ENCODE measurements around the gene ID1.
"Not testable (repeated sequence)": the region's sequence is repeated elsewhere in the genome, so short reads cannot be mapped to it uniquely, and the experiment has no call there.

ID1 gene

GRCh38 chr20:31594002-31594557 is 11.0 kb upstream of the ID1 start:
- Histone ChIP-seq H3K36me3 (ENCODE audit: insufficient read depth, low read length) (no peaks in the 10 kb centered on the region), H3K9me3 (ENCODE audit: insufficient read depth, low read depth, low read length) (no peaks in the 10 kb centered on the region), H3K27me3 (ENCODE audit: insufficient read depth, low read length) (no peaks in the 10 kb centered on the region), H3K27ac (ENCODE audit: low read depth, low read length) (no peak overlapping the region; the same call in 1 of the 2 replicates), H3K4me1 (ENCODE audit: insufficient read depth, low read length) (peaks cover 21% of the 10 kb centered on the region), H3K9ac (ENCODE audit: low read depth, low read length) (no peak overlapping the region), H3K4me3 (ENCODE audit: low read length) (no peak overlapping the region)
- WGBS, result 95% methylated on average over 13 of the region's 13 CpGs

DNA sequence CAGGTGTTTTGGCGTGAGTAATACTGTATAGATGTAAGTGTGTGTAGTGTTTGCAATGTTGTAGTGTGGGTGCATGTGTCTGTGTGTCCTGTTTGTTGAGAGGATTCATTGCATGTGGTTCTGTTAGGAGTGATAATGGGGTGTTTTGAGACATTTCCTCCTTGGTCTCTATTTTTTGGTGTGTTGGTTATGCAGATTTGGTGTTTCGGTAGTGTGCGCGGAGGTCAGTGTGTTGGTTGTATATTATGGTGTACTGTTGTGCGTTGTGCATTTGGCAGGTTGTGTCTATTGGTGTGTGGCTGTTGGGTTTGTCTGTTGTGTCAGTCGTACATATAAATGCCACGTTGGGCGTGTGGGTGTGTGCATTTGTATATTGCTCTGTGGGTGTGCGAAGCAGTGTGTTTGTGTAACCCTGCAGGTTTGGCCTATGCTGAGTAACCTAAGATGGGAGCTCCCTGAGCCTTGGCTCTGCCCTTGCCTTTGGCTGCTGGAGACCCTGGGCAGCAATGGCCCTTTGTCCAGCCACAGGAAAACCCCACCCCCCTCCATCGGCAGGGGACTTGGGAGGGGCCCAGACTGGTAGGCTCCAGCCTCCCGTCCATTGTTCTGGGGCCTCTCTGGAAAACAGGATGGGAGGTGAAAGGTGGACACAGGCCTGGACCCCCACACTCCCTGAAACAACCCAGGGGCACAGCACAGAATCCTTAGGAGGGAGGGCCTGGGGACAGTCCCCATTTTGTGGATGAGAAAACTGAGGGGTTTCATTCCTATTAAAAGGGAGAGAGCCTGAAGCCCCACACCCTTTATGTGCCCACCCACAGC is 10.3 kb upstream of the ID1 start:
- H3K4me1 ChIP-seq (ENCODE audit: insufficient read depth, low read length), result peaks cover 21% of the 10 kb centered on the region
- H3K36me3 ChIP-seq (ENCODE audit: insufficient read depth, low read length), result no peaks in the 10 kb centered on the region
- no peaks in the 10 kb centered on the region for H3K9me3 ChIP-seq (ENCODE audit: insufficient read depth, low read depth, low read length)
- WGBS, result 66% methylated on average over 10 of the region's 11 CpGs
- no peaks in the 10 kb centered on the region for H3K27me3 ChIP-seq (ENCODE audit: insufficient read depth, low read length)
- no peak overlapping the region for H3K4me3 ChIP-seq (ENCODE audit: low read length)
- peak overlapping the region; percentile 96 for H3K27ac ChIP-seq (ENCODE audit: low read depth, low read length)
- no peak overlapping the region for H3K9ac ChIP-seq (ENCODE audit: low read depth, low read length)

- Histone ChIP-seq H3K9ac (ENCODE audit: low read depth, low read length) (no peak overlapping the region), H3K4me1 (ENCODE audit: insufficient read depth, low read length) (peaks cover 21% of the 10 kb centered on the region), H3K27ac (ENCODE audit: low read depth, low read length) (peak overlapping the region; percentile 96), H3K9me3 (ENCODE audit: insufficient read depth, low read depth, low read length) (no peaks in the 10 kb centered on the region), H3K27me3 (ENCODE audit: insufficient read depth, low read length) (no peaks in the 10 kb centered on the region), H3K4me3 (ENCODE audit: low read length) (no peak overlapping the region), H3K36me3 (ENCODE audit: insufficient read depth, low read length) (no peaks in the 10 kb centered on the region)
- 54% methylated on average over 3 of the region's 3 CpGs for WGBS
Observed at GRCh38 chr20:31595380-31595653, 9.8 kb upstream of the ID1 start.

DNA sequence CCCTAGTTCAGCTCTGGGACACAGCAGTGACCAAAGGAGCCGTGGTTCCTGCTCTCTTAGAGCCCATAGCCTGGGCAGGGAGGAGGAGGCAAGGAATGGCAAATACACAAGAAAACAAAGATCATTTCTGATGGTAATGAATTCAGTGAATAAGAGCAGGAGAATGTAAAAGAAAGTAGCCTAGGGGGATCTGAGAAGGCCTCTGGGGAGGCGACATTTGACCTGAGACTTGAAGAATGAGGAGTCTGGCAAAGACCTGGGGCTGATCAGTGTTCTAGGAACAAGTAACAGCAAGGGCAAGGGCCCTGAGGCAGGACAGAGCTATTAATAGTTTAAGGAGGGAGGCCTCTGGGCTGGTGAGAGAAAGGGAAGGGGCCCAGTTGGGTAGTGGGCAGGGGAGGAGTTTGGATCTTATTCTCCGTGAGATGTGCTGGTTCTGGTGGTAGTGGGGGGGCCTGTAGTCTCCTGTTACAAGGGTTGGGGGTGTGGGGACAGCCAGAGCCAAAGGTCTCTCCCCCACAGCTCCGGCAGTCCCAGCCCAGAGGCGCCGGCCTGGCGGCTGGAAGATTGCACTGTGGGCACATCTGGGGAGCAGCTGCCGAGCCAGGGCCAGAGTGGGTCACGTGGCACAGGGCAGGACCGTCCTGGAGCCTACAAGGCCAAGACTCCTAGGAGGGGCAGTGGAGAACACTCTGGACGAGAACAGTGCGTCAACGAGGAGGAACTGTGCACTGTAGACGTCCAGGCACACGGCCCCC is 9.3 kb upstream of the ID1 start:
- H3K9ac ChIP-seq (ENCODE audit: low read depth, low read length), result peak overlapping the region; percentile 36
- peak overlapping the region; percentile 96 for H3K27ac ChIP-seq (ENCODE audit: low read depth, low read length)
- WGBS, result 45% methylated on average over 15 of the region's 15 CpGs
- no peaks in the 10 kb centered on the region for H3K9me3 ChIP-seq (ENCODE audit: insufficient read depth, low read depth, low read length)
- no peaks in the 10 kb centered on the region for H3K36me3 ChIP-seq (ENCODE audit: insufficient read depth, low read length)
- H3K27me3 ChIP-seq (ENCODE audit: insufficient read depth, low read length), result no peaks in the 10 kb centered on the region
- peaks cover 21% of the 10 kb centered on the region for H3K4me1 ChIP-seq (ENCODE audit: insufficient read depth, low read length)
- H3K4me3 ChIP-seq (ENCODE audit: low read length), result no peak overlapping the region

- Histone ChIP-seq H3K27ac (ENCODE audit: low read depth, low read length) (peak overlapping the region; percentile 96; the same call in 1 of the 2 replicates), H3K4me1 (ENCODE audit: insufficient read depth, low read length) (peaks cover 16% of the 10 kb centered on the region), H3K9ac (ENCODE audit: low read depth, low read length) (peak overlapping the region; percentile 36)
- H3K4me3 ChIP-seq (ENCODE audit: low read length); H3K27me3 ChIP-seq (ENCODE audit: insufficient read depth, low read length); H3K36me3 ChIP-seq (ENCODE audit: insufficient read depth, low read length); H3K9me3 ChIP-seq (ENCODE audit: insufficient read depth, low read depth, low read length): not testable (repeated sequence)
- WGBS, result 90% methylated on average over 4 of the region's 4 CpGs
Observed at GRCh38 chr20:31596412-31596715, 8.7 kb upstream of the ID1 start.

DNA sequence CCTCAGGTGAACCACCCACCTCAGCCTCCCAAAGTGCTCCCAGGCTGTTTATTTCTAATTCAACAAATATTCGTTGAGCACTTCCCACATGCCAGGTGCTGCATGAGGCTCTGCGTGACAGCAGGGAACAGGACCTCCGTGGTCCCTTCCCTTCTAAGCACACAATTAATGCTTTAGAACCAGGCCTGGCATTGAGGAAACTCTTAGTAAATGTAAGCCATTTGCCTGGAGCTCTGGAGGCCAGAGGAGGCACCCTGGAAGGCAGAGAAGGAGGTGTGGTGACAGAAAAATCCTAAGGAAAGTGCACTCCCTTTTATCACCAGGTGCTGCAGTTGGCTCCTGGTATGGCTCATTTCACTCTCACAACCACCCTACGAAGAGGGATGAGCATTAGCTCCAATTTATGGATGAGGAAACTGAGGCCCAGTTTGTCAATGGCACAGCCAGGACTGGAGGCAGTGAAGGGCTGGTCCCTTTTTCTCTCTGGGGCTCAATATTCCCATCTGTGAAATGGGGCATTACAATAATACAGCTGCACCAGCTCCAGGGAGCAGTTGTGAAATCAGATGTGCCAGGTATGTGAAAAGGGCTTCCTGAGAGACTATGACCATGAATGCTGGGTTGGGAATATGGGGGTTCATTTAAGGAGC is 8.1 kb upstream of the ID1 start:
- WGBS, result 54% methylated on average over 4 of the region's 4 CpGs
- Histone ChIP-seq H3K27me3 (ENCODE audit: insufficient read depth, low read length) (no peaks in the 10 kb centered on the region), H3K9ac (ENCODE audit: low read depth, low read length) (no peak overlapping the region), H3K4me1 (ENCODE audit: insufficient read depth, low read length) (peaks cover 14% of the 10 kb centered on the region; the same call in 1 of the 2 replicates), H3K4me3 (ENCODE audit: low read length) (no peak overlapping the region), H3K36me3 (ENCODE audit: insufficient read depth, low read length) (no peaks in the 10 kb centered on the region), H3K27ac (ENCODE audit: low read depth, low read length) (peak overlapping the region; percentile 73; the same call in 1 of the 2 replicates), H3K9me3 (ENCODE audit: insufficient read depth, low read depth, low read length) (no peaks in the 10 kb centered on the region)

DNA sequence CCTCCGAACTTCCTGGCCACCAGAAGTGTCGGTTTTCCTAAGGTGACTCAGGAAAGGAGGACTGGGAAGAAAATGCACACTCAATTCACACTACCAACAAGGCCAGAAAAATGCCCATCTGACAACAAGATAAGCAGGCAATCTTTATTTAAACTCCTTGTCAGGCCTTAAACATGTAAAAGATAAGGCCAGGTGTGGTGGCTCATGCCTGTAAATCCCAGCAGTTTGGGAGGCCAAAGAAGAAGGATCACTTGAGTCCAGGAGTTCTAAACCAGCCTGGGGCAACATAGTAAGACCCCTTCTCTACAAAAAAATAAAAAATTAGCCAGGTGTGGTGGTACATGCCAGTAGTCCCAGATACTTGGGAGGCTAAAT is 7.6 kb upstream of the ID1 start:
- H3K4me3 ChIP-seq (ENCODE audit: low read length), result no peak overlapping the region
- H3K4me1 ChIP-seq (ENCODE audit: insufficient read depth, low read length), result peaks cover 16% of the 10 kb centered on the region
- H3K9ac ChIP-seq (ENCODE audit: low read depth, low read length), result no peak overlapping the region
- H3K36me3 ChIP-seq (ENCODE audit: insufficient read depth, low read length), result no peaks in the 10 kb centered on the region
- H3K9me3 ChIP-seq (ENCODE audit: insufficient read depth, low read depth, low read length), result no peaks in the 10 kb centered on the region
- no peaks in the 10 kb centered on the region for H3K27me3 ChIP-seq (ENCODE audit: insufficient read depth, low read length)
- H3K27ac ChIP-seq (ENCODE audit: low read depth, low read length), result no peak overlapping the region; the same call in 1 of the 2 replicates
- WGBS, result 84% methylated on average over 2 of the region's 2 CpGs

DNA sequence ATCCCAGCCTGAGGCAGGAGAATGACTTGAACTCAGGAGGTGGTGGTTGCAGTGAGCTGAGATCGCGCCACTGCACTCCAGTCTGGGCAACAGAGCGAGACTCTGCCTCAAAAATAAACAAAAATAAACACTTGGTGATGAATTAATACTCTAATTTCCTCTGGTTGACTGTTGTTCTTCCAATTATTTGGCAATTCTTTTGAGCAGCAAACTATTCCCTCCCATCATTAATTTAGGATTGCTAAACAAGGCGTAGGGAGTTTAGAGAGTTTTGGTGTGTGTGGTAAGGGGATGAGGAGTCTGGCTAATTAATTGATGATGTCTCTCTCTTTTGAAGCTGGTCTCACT is 2.7 kb upstream of the ID1 start:
- Histone ChIP-seq H3K27ac (ENCODE audit: low read depth, low read length) (no peak overlapping the region; the same call in 1 of the 2 replicates), H3K4me1 (ENCODE audit: insufficient read depth, low read length) (peaks cover 14% of the 10 kb centered on the region), H3K4me3 (ENCODE audit: low read length) (no peak overlapping the region), H3K36me3 (ENCODE audit: insufficient read depth, low read length) (peaks cover 5% of the 10 kb centered on the region; the same call in 1 of the 2 replicates), H3K9ac (ENCODE audit: low read depth, low read length) (no peak overlapping the region), H3K9me3 (ENCODE audit: insufficient read depth, low read depth, low read length) (no peaks in the 10 kb centered on the region), H3K27me3 (ENCODE audit: insufficient read depth, low read length) (no peaks in the 10 kb centered on the region)
- WGBS, result 86% methylated on average over 4 of the region's 4 CpGs

DNA sequence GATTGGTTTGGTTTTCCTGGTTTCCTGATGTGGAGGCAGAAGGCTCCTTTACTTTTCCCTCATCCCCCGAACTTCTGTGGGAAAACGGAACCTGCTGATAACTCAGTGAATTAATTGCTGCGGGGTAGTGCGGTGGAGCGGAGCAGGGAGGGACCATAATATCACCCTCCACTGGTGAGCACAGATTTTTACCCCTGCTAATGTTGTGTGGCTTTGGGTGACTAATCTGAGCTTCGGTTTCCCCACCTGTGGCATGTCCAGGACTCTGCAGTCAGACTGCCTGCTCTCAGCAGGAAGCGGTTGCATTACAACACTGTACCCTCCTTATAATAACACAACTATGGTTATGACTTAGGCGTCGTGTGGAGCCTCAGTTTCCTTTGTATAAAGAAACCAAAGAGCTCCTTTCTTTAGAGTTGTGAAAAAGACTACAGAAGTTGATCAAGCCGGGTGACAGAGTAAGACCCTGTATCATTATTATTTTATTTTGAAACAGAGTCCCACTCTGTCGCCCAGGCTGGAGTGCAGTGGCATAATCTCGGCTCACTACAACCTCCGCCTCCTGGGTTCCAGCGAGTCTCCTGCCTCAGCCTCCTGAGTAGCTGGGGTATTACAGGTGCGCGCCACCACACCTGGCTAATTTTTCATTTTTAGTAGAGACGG is 2.2 kb upstream of the ID1 start:
- Histone ChIP-seq H3K9ac (ENCODE audit: low read depth, low read length) (no peak overlapping the region), H3K4me3 (ENCODE audit: low read length) (no peak overlapping the region), H3K27me3 (ENCODE audit: insufficient read depth, low read length) (no peaks in the 10 kb centered on the region), H3K27ac (ENCODE audit: low read depth, low read length) (no peak overlapping the region; the same call in 1 of the 2 replicates), H3K9me3 (ENCODE audit: insufficient read depth, low read depth, low read length) (no peaks in the 10 kb centered on the region), H3K4me1 (ENCODE audit: insufficient read depth, low read length) (peaks cover 19% of the 10 kb centered on the region), H3K36me3 (ENCODE audit: insufficient read depth, low read length) (peaks cover 5% of the 10 kb centered on the region; the same call in 1 of the 2 replicates)
- 85% methylated on average over 17 of the region's 17 CpGs for WGBS

- 4% methylated on average over 38 of the region's 43 CpGs for WGBS
- Histone ChIP-seq H3K36me3 (ENCODE audit: insufficient read depth, low read length) (peaks cover 5% of the 10 kb centered on the region; the same call in 1 of the 2 replicates), H3K27me3 (ENCODE audit: insufficient read depth, low read length) (no peaks in the 10 kb centered on the region), H3K4me1 (ENCODE audit: insufficient read depth, low read length) (peaks cover 27% of the 10 kb centered on the region), H3K9me3 (ENCODE audit: insufficient read depth, low read depth, low read length) (no peaks in the 10 kb centered on the region), H3K9ac (ENCODE audit: low read depth, low read length) (peak overlapping the region; percentile 78), H3K27ac (ENCODE audit: low read depth, low read length) (peak overlapping the region; percentile 98), H3K4me3 (ENCODE audit: low read length) (peak overlapping the region; percentile 93)
Observed at GRCh38 chr20:31603822-31604566, 1.1 kb upstream of the ID1 start.
